ENCODE measurements around the gene RHCE. TPM values are rescaled to one million over a fixed set of nuclear protein-coding genes. Genes with fewer than 3 reads are reported as not detected.
A peak's percentile ranks its signal among the peaks of the same experiment; 100 is the strongest.
"Not testable (repeated sequence)": the region's sequence is repeated elsewhere in the genome, so short reads cannot be mapped to it uniquely, and the experiment has no call there.

The RHCE gene
- total and polyA plus RNA-seq, 12 donors: 0.59 to 4.0 (median 1.1) TPM; not detected in 5

DNA sequence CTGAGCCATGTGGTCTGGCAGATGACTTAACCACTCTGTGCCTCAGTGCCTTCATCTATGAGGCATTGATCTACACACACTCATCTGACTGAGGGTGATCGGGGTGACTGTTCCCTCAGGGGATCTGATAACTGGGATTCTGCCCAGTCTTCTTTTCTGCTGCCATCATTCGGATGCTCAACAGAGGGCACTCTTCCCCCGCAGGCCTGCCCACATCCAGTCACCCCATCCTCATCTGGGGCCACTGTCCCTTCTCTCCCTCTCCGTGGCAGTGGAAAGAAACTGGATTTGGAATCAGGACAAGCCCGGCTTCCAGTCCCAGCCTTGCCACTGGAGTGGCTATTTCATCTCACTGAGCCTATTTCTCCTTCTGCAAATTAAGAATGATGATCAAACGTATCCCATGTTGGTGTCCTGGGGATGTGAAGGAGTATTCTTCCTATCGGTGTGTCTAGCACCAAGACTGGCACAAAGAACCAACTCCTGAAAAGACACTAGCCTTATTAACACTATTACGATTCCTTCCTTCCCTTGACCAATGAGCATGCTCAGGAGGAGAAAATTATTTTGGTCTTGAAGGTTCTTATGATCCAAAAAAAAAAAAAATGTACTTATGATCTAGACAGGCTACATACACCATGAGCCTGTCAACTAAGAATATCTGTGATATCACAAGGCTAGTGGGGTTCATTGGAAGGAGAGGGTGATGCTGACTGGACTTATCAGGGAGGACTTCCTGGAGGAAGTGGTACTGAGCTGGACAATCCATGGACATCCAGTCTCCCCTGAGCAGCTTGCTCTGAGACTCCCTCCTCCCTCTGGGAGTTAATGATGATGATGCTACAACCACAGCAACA, 17.4 kb downstream of the RHCE start:
- peak in 5 of 7 donors; percentile 25 to 58 (median 36) for DNase-seq
- not testable (repeated sequence) for H3K27me3 ChIP-seq
- 13 to 78% (median 17%) methylated on average over 2 to 6 of the region's 8 CpGs for WGBS, 4 donors

DNA sequence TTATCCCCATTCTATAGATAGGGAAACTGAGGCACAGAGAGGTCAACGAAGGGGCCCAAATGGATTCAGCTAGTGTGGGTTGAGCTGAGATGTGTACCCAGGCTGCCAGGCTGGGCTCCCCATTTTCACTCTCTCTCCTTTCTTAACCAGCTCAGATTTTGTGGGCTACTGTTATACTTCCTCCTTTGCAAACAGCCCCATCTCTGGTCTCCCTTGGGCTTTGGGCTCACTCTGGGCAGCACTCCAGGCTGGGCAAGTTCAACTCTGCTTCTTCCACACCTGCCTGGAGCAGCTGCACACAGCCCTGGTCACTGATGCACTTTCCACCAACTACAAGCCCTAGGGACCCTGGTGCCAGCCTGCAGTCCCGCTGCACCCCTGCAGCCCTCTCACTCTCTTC, 22.5 kb downstream of the RHCE start:
- DNase-seq; H3K27me3 ChIP-seq; H3K27ac ChIP-seq; H3K4me3 ChIP-seq; H3K9me3 ChIP-seq (replicated peaks in 1 of 3); H3K36me3 ChIP-seq (replicated peaks in 1 of 2); H3K4me1 ChIP-seq (replicated peaks in 1 of 2); intact Hi-C loops (cut with DNase I): not testable (repeated sequence)
- no CpG with 5 or more reads among the region's 2 CpGs for WGBS, 4 donors

More for the DNA sequence above, 17.4 kb downstream of the RHCE start:
- intact Hi-C loops (cut with DNase I): loop anchor here in 1 of 2 donors (5.0 kb wide), 1 partner anchor 119 kb away; no protein-coding TSS in a partner anchor
- TF ChIP-seq, protein P1, sequence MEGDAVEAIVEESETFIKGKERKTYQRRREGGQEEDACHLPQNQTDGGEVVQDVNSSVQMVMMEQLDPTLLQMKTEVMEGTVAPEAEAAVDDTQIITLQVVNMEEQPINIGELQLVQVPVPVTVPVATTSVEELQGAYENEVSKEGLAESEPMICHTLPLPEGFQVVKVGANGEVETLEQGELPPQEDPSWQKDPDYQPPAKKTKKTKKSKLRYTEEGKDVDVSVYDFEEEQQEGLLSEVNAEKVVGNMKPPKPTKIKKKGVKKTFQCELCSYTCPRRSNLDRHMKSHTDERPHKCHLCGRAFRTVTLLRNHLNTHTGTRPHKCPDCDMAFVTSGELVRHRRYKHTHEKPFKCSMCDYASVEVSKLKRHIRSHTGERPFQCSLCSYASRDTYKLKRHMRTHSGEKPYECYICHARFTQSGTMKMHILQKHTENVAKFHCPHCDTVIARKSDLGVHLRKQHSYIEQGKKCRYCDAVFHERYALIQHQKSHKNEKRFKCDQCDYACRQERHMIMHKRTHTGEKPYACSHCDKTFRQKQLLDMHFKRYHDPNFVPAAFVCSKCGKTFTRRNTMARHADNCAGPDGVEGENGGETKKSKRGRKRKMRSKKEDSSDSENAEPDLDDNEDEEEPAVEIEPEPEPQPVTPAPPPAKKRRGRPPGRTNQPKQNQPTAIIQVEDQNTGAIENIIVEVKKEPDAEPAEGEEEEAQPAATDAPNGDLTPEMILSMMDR (IDR thresholded peaks at IDR 0.05): peak in 3 of 6 experiments; percentile 23 to 38 (median 35)
- H3K9me3 ChIP-seq (replicated peaks in 1 of 3); H3K4me3 ChIP-seq; H3K27ac ChIP-seq; H3K4me1 ChIP-seq (replicated peaks in 1 of 2); H3K36me3 ChIP-seq (replicated peaks in 1 of 2): not testable (repeated sequence)

GRCh38 chr1:25397549-25397948, 23.1 kb downstream of the RHCE start:
- WGBS, 4 donors: 72 to 76% (median 72%) methylated on average over 4 to 5 of the region's 10 CpGs
- H3K9me3 ChIP-seq (replicated peaks in 1 of 3); H3K4me3 ChIP-seq; H3K4me1 ChIP-seq (replicated peaks in 1 of 2); H3K27me3 ChIP-seq; H3K36me3 ChIP-seq (replicated peaks in 1 of 2); H3K27ac ChIP-seq; intact Hi-C loops (cut with DNase I); DNase-seq: not testable (repeated sequence)

DNA sequence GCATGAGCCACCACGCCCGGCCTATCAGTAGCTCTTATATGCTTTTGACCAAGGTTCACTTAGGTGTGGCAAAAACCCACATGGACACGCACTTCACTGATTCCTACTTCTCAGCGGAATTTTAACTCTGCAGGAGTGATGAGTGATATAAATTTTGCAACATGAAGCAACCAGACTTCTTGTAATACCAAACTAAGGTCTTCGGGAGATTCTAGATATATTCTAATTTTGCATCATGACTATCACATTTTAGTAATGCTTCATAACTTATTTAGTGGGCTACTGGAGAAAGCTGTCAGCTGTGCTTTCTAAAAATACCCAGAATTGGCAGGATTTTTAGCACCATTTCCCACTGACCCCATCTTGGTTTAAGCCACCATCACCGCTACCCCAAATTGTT, 27.8 kb downstream of the RHCE start:
- H3K4me1 ChIP-seq (replicated peaks in 1 of 2): no peaks in the 10 kb centered on the region
- H3K27ac ChIP-seq: no peak overlapping the region
- intact Hi-C loops (cut with DNase I): no loop called here
- H3K4me3 ChIP-seq: no peak overlapping the region
- H3K9me3 ChIP-seq (replicated peaks in 1 of 3): no peaks in the 10 kb centered on the region
- no peaks in the 10 kb centered on the region for H3K27me3 ChIP-seq
- 90 to 94% (median 92%) methylated on average over 6 of the region's 6 CpGs for WGBS, 4 donors
- no peak for DNase-seq
- H3K36me3 ChIP-seq (replicated peaks in 1 of 2): no peaks in the 10 kb centered on the region
- no peak for TF ChIP-seq POLR2A (IDR thresholded peaks at IDR 0.05)
- TF ChIP-seq, protein P1 (IDR thresholded peaks at IDR 0.05): no peak

DNA sequence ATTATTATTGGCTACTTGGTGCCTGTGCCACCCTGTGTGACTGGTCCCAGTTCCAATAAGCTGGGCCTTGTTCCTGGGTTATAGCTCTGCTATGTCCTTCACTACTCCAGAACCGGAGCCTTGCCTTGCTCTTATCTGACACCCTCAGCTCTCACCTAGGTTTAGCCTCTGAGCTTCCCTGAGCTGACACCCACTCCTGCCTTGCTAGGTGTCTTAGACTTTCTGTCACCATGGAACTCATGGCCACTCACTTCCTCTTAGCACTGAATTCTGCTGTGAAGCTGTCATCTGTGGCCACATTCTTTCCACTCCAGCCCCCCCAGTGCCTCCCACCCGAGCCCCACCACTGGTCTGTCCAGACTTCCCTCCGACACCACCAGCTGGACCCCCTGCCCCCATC, 30.9 kb downstream of the RHCE start:
- H3K27me3 ChIP-seq; intact Hi-C loops (cut with DNase I); H3K4me3 ChIP-seq; H3K4me1 ChIP-seq (replicated peaks in 1 of 2); H3K36me3 ChIP-seq (replicated peaks in 1 of 2); H3K9me3 ChIP-seq (replicated peaks in 1 of 3); DNase-seq; H3K27ac ChIP-seq: not testable (repeated sequence)
- 69 to 87% (median 78%) methylated on average over 1 to 3 of the region's 3 CpGs for WGBS, 4 donors

- WGBS, 4 donors: 51 to 69% (median 61%) methylated on average over 5 to 9 of the region's 9 CpGs
- H3K4me3 ChIP-seq; H3K9me3 ChIP-seq (replicated peaks in 1 of 3); H3K27me3 ChIP-seq; intact Hi-C loops (cut with DNase I); H3K36me3 ChIP-seq (replicated peaks in 1 of 2); H3K27ac ChIP-seq; H3K4me1 ChIP-seq (replicated peaks in 1 of 2); DNase-seq: not testable (repeated sequence)
These were observed 31.9 kb downstream of the RHCE start for GRCh38 chr1:25388691-25389090.

DNA sequence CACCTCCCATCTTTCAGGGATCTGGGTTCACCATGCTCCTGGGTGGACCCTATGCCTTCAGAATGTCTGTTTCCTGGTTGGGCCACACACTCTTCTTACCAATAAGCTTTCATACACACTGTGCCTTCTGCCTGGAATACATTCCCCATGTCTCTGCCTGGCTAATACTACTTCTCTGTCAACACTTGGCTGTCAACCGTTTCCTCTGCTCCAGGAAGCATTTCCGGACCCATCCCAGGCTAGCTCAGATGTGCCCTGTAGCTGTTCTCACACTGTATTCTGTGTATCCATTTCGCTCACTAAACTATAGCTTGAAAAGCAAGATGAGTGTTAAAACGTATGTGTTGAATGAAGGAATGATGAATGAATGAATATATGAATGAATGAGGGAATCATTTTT, 33.5 kb downstream of the RHCE start:
- H3K36me3 ChIP-seq (replicated peaks in 1 of 2); H3K27me3 ChIP-seq; H3K4me3 ChIP-seq; DNase-seq; intact Hi-C loops (cut with DNase I); H3K4me1 ChIP-seq (replicated peaks in 1 of 2); H3K9me3 ChIP-seq (replicated peaks in 1 of 3); H3K27ac ChIP-seq: not testable (repeated sequence)
- WGBS, 4 donors: 68 to 82% (median 72%) methylated on average over 4 of the region's 4 CpGs

- H3K4me3 ChIP-seq; H3K27ac ChIP-seq; intact Hi-C loops (cut with DNase I); H3K36me3 ChIP-seq (replicated peaks in 1 of 2); H3K9me3 ChIP-seq (replicated peaks in 1 of 3); H3K27me3 ChIP-seq; DNase-seq; H3K4me1 ChIP-seq (replicated peaks in 1 of 2): not testable (repeated sequence)
- WGBS, 4 donors: no CpG with 5 or more reads among the region's 1 CpG
These were observed 36.8 kb downstream of the RHCE start for GRCh38 chr1:25383875-25384274.

DNA sequence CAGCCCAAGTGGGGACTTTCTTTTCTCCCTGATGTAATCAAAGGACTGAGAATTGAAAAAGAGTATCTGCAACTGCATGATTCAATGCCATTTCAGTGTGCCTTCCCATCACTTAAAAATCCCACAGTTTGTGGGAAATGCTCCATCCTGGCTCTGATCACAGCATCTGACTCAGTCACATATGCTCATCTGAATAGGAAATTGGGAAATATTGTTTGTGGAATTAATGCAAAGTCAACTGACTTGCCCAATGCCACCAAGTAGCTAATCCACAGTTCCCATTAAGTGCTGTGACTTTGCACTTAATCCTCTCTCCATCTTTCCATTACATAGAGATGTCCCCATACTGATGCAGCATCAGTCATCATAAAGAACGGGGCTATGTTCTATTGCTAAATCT, 37.5 kb downstream of the RHCE start:
- 83 to 93% (median 88%) methylated on average over 1 of the region's 1 CpG for WGBS, 4 donors
- H3K9me3 ChIP-seq (replicated peaks in 1 of 3); H3K36me3 ChIP-seq (replicated peaks in 1 of 2); H3K4me1 ChIP-seq (replicated peaks in 1 of 2); H3K4me3 ChIP-seq; DNase-seq; H3K27me3 ChIP-seq; intact Hi-C loops (cut with DNase I); H3K27ac ChIP-seq: not testable (repeated sequence)

Data from adrenal gland (tissue), 12 donors.